ENCODE results near the gene EPB41.
A peak's percentile ranks its signal among the peaks of the same experiment; 100 is the strongest.

The EPB41 gene

DNA sequence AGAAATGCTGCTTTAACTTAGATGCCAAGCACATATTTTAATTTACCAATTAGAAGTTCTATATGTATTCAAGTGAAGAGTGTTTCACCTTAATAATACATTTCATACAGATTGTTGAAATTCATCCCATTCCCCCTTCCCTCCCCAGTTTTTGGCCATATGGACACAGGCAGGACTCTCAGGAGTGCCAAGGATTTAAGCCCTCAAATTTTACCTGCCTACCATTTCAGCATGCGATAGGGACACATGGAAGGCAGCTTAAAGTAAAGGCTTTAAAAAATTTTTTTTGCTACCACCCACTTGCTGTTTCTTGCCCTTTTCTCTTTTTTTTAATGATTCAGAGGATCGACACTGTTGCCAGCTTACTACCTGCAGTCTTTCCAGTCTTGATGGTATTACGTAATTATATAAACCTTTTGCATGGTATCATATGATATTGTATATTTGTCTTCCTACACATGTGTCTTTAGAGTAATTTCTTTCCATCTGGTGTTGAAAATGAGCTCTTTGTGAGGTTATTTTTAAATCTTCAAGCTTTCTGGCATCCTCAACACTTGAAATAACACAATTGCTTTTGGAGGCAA is 7.0 kb downstream of the EPB41 start:
- no peak for DNase-seq (ENCODE audit: low read depth)
- TF ChIP-seq, protein P1, sequence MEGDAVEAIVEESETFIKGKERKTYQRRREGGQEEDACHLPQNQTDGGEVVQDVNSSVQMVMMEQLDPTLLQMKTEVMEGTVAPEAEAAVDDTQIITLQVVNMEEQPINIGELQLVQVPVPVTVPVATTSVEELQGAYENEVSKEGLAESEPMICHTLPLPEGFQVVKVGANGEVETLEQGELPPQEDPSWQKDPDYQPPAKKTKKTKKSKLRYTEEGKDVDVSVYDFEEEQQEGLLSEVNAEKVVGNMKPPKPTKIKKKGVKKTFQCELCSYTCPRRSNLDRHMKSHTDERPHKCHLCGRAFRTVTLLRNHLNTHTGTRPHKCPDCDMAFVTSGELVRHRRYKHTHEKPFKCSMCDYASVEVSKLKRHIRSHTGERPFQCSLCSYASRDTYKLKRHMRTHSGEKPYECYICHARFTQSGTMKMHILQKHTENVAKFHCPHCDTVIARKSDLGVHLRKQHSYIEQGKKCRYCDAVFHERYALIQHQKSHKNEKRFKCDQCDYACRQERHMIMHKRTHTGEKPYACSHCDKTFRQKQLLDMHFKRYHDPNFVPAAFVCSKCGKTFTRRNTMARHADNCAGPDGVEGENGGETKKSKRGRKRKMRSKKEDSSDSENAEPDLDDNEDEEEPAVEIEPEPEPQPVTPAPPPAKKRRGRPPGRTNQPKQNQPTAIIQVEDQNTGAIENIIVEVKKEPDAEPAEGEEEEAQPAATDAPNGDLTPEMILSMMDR (IDR thresholded peaks at IDR 0.05; ENCODE audit: control insufficient read depth, insufficient read depth, low read depth, low read length, missing control alignments) = no peak
- no peak overlapping the region for H3K4me3 ChIP-seq (ENCODE audit: control insufficient read depth, low read depth, low read length)

DNA sequence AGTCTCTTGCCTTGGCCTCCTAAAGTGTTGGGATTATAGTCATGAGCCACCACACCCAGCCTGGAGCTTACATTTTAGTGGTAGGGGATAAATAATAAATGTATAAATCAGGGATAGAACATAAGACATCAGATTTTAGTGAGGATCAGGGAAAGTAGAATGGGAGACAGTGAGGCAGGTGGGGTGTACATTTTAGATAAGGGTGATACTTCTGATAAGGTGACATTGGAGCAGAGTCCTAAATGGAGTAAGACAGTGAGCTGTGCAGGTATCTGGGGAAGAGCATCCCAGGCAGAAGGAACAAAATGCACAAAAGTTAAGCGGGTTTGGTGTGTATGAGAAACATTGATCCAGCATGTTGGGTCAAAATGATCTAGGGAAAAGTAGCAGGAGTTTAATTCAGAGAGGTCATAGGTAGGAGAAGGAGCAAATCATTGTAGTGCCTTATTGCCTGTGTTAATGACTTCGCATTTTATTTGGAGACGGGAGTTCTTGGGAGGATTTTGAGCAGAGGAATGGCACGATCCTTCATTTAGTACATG is 11.1 kb downstream of the EPB41 start:
- DNase-seq (ENCODE audit: low read depth) = no peak
- TF ChIP-seq, protein P1 (IDR thresholded peaks at IDR 0.05; ENCODE audit: control insufficient read depth, insufficient read depth, low read depth, low read length, missing control alignments) = no peak

GRCh38 chr1:28926629-28927265 is 12.4 kb downstream of the EPB41 start:
- no peak for DNase-seq (ENCODE audit: low read depth)
- no peak overlapping the region for H3K4me3 ChIP-seq (ENCODE audit: control insufficient read depth, low read depth, low read length)
- TF ChIP-seq, protein P1 (IDR thresholded peaks at IDR 0.05; ENCODE audit: control insufficient read depth, insufficient read depth, low read depth, low read length, missing control alignments) = no peak

More for the DNA sequence above, 11.1 kb downstream of the EPB41 start:
- H3K4me3 ChIP-seq (ENCODE audit: control insufficient read depth, low read depth, low read length) = no peak overlapping the region

DNA sequence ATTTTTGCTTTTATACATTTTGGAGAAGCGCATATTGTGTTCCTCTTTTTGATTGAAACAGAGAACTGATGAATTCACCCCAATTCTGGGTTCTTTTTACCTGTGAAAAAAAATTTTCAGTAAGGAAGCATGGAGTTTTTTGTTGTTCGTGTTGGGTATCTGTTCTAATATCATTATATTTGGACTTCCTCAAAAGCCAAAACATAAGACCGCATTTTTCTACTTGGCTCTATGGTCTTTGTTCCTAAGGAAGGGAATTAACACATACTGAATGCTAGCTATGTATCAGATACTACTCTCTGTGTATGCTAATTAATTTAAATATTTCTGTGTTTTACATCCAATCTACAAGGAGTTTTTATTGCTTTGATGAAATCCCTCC is 12.9 kb downstream of the EPB41 start:
- no peak overlapping the region for H3K4me3 ChIP-seq (ENCODE audit: control insufficient read depth, low read depth, low read length)
- TF ChIP-seq, protein P1 (IDR thresholded peaks at IDR 0.05; ENCODE audit: control insufficient read depth, insufficient read depth, low read depth, low read length, missing control alignments) = no peak
- no peak for DNase-seq (ENCODE audit: low read depth)

GRCh38 chr1:28927648-28928313 is 13.4 kb downstream of the EPB41 start:
- DNase-seq (ENCODE audit: low read depth) = peak; percentile 28
- TF ChIP-seq, protein P1 (IDR thresholded peaks at IDR 0.05; ENCODE audit: control insufficient read depth, insufficient read depth, low read depth, low read length, missing control alignments) = no peak
- no peak overlapping the region for H3K4me3 ChIP-seq (ENCODE audit: control insufficient read depth, low read depth, low read length)

- no peak overlapping the region for H3K4me3 ChIP-seq (ENCODE audit: control insufficient read depth, low read depth, low read length)
- TF ChIP-seq, protein P1 (IDR thresholded peaks at IDR 0.05; ENCODE audit: control insufficient read depth, insufficient read depth, low read depth, low read length, missing control alignments) = no peak
- no peak for DNase-seq (ENCODE audit: low read depth)
Measured at GRCh38 chr1:28928314-28928941, 14.1 kb downstream of the EPB41 start.

All from AG09309 (cell line).